ENCODE measurements around the gene IP6K1. TPM values are rescaled to one million over a fixed set of nuclear protein-coding genes. Genes with fewer than 3 reads are reported as not detected.

IP6K1 gene
- total RNA-seq, 1 experiment from 2014 or later, result 30.6 TPM

GRCh38 chr3:49738067-49738713 is 48.2 kb downstream of the IP6K1 start:
- H3K27me3 ChIP-seq (ENCODE audit: insufficient read depth, low read length), result no peaks in the 10 kb centered on the region
- H3K4me2 ChIP-seq (ENCODE audit: low read length), result no peak overlapping the region
- no peaks in the 10 kb centered on the region for H4K20me1 ChIP-seq (ENCODE audit: insufficient read depth)
- no TSS peak for BruUV-seq (replicated peaks)
- peaks cover 12 to 21% of the 10 kb centered on the region in 2 experiments; a peak in 3 of 4 replicates for H3K36me3 ChIP-seq (ENCODE audit: control insufficient read depth in 1 of 2, insufficient read depth in 2 of 2, low read length in 2 of 2)
- RAD21 ChIA-PET (ENCODE audit: low non-redundant PET in 1 of 2, low total read pairs in 2 of 2, uncharacterized antibody in 2 of 2, unreplicated experiment in 2 of 2), result no interaction called here
- no peaks in the 10 kb centered on the region for H3K9me2 ChIP-seq (ENCODE audit: insufficient read depth)
- H3K4me3 ChIP-seq (replicated peaks in 1 of 2; ENCODE audit: low read depth in 1 of 2, low read length in 2 of 2), result no peak overlapping the region
- H3K9me3 ChIP-seq (ENCODE audit: control insufficient read depth in 1 of 2, insufficient read depth in 1 of 2, low read depth in 1 of 2, low read length in 2 of 2), result no peaks in the 10 kb centered on the region
- TF ChIP-seq RAD21 (IDR thresholded peaks at IDR 0.05; ENCODE audit: low read depth) (no peak), SP1 (IDR thresholded peaks at IDR 0.05; ENCODE audit: low read depth) (no peak), SIN3A (IDR thresholded peaks at IDR 0.05; ENCODE audit: low read depth) (no peak)
- ATAC-seq (no peak), DNase-seq (ENCODE audit: low read depth, low spot score) (no peak)
- POLR2A ChIA-PET, result no interaction called here
- intact Hi-C loops (cut with micrococcal nuclease), result no loop called here
- no peak overlapping the region for H2AFZ ChIP-seq (ENCODE audit: low read depth, low read length, poor library complexity, severe bottlenecking)
- no peak overlapping the region for H3K9ac ChIP-seq (ENCODE audit: low read length)
- CTCF ChIA-PET, result no interaction called here
- no peak overlapping the region for H3K27ac ChIP-seq (ENCODE audit: low read depth, low read length)
- H3K79me2 ChIP-seq (ENCODE audit: insufficient read depth, low read length), result peaks cover 24% of the 10 kb centered on the region; the same call in 1 of the 2 replicates
- no peaks in the 10 kb centered on the region for H3K4me1 ChIP-seq (ENCODE audit: control insufficient read depth in 1 of 2, insufficient read depth in 2 of 2, low read length in 2 of 2)

DNA sequence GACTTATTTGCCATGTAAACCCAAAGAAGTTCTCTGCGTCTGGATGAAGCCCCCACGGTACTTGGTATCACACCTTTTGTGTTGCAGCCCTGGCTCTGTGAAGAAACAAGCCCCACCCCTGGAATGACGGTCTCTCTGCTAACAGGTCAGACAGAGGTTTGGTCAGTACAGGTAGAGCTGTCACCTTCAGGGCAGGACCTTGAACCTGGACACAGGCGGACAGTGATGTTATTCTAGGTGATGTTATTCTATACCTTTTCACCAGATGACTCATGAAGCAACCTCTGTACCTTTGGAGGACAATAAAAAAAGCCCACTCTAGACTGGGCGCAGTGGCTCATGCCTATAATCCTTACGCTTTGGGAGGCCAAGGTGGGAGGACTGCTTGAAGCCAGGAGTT is 51.6 kb downstream of the IP6K1 start:
- H3K4me3 ChIP-seq (replicated peaks in 1 of 2; ENCODE audit: low read depth in 1 of 2, low read length in 2 of 2), result no peak overlapping the region
- intact Hi-C loops (cut with micrococcal nuclease), result no loop called here
- H3K27ac ChIP-seq (ENCODE audit: low read depth, low read length), result no peak overlapping the region
- CTCF ChIA-PET, result no interaction called here
- H3K36me3 ChIP-seq (ENCODE audit: control insufficient read depth in 1 of 2, insufficient read depth in 2 of 2, low read length in 2 of 2), result peaks cover 25 to 32% of the 10 kb centered on the region in 2 experiments; a peak in 3 of 4 replicates
- no peak overlapping the region for H3K9ac ChIP-seq (ENCODE audit: low read length)
- TF ChIP-seq EZH2 (IDR thresholded peaks at IDR 0.05) (no peak), TCF7L2 (IDR thresholded peaks at IDR 0.05; ENCODE audit: borderline replicate concordance, extremely low read depth, insufficient read depth, insufficient read length) (no peak), CBX3 (IDR thresholded peaks at IDR 0.05; ENCODE audit: low read depth) (no peak), JUND (IDR thresholded peaks at IDR 0.05) (no peak), YY1 (IDR thresholded peaks at IDR 0.05; ENCODE audit: extremely low read depth, insufficient replicate concordance, low read depth, low read length) (no peak), EZH2phosphoT487 (IDR thresholded peaks at IDR 0.05; ENCODE audit: borderline replicate concordance) (no peak), CEBPB (IDR thresholded peaks at IDR 0.05; ENCODE audit: low read depth) (no peak), ATF3 (IDR thresholded peaks at IDR 0.05) (no peak), ZBTB33 (IDR thresholded peaks at IDR 0.05; ENCODE audit: extremely low read depth, insufficient replicate concordance, low read length) (no peak), FOSL1 (IDR thresholded peaks at IDR 0.05; ENCODE audit: low read depth) (no peak), ELF1 (IDR thresholded peaks at IDR 0.05; ENCODE audit: borderline replicate concordance, low read depth) (no peak)
- TF ChIP-seq, protein P1, sequence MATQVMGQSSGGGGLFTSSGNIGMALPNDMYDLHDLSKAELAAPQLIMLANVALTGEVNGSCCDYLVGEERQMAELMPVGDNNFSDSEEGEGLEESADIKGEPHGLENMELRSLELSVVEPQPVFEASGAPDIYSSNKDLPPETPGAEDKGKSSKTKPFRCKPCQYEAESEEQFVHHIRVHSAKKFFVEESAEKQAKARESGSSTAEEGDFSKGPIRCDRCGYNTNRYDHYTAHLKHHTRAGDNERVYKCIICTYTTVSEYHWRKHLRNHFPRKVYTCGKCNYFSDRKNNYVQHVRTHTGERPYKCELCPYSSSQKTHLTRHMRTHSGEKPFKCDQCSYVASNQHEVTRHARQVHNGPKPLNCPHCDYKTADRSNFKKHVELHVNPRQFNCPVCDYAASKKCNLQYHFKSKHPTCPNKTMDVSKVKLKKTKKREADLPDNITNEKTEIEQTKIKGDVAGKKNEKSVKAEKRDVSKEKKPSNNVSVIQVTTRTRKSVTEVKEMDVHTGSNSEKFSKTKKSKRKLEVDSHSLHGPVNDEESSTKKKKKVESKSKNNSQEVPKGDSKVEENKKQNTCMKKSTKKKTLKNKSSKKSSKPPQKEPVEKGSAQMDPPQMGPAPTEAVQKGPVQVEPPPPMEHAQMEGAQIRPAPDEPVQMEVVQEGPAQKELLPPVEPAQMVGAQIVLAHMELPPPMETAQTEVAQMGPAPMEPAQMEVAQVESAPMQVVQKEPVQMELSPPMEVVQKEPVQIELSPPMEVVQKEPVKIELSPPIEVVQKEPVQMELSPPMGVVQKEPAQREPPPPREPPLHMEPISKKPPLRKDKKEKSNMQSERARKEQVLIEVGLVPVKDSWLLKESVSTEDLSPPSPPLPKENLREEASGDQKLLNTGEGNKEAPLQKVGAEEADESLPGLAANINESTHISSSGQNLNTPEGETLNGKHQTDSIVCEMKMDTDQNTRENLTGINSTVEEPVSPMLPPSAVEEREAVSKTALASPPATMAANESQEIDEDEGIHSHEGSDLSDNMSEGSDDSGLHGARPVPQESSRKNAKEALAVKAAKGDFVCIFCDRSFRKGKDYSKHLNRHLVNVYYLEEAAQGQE (IDR thresholded peaks at IDR 0.05; ENCODE audit: low read depth), result no peak
- no TSS peak for BruUV-seq (replicated peaks)
- DNase-seq (ENCODE audit: low read depth, low spot score) (no peak), ATAC-seq (no peak)
- POLR2A ChIA-PET, result no interaction called here
- no peaks in the 10 kb centered on the region for H3K27me3 ChIP-seq (ENCODE audit: insufficient read depth, low read length)
- no peaks in the 10 kb centered on the region for H3K4me1 ChIP-seq (ENCODE audit: control insufficient read depth in 1 of 2, insufficient read depth in 2 of 2, low read length in 2 of 2)
- no peak overlapping the region for H3K4me2 ChIP-seq (ENCODE audit: low read length)
- RAD21 ChIA-PET (ENCODE audit: low non-redundant PET in 1 of 2, low total read pairs in 2 of 2, uncharacterized antibody in 2 of 2, unreplicated experiment in 2 of 2), result no interaction called here
- H3K9me3 ChIP-seq (ENCODE audit: control insufficient read depth in 1 of 2, insufficient read depth in 1 of 2, low read depth in 1 of 2, low read length in 2 of 2), result no peaks in the 10 kb centered on the region
- H2AFZ ChIP-seq (ENCODE audit: low read depth, low read length, poor library complexity, severe bottlenecking), result no peak overlapping the region
- H4K20me1 ChIP-seq (ENCODE audit: insufficient read depth), result no peaks in the 10 kb centered on the region
- H3K79me2 ChIP-seq (ENCODE audit: insufficient read depth, low read length), result peaks cover 8% of the 10 kb centered on the region; the same call in 1 of the 2 replicates
- H3K9me2 ChIP-seq (ENCODE audit: insufficient read depth), result no peaks in the 10 kb centered on the region
